Stimulated activated CD8-positive, alpha-beta memory T cell treated with anti-CD3 and anti-CD28 coated beads, Interleukin-12 subunit alpha, Interleukin-12 subunit beta, amount 100 ng/mL, for 4 hours (primary cell): Measurements from ENCODE around the gene SLC16A9.

Experiments
- DNase-seq: peaks from one replicate; pipeline ENCODE4 v3.0.0-alpha.2; 2020; ENCODE audit warnings: low read depth

Gene SLC16A9

GRCh38 chr10:59628456-59628855, 81.2 kb downstream of the SLC16A9 start:
- DNase-seq: no peak

- DNase-seq: no peak
These were observed 82.2 kb downstream of the SLC16A9 start for GRCh38 chr10:59627366-59628018.

- no peak for DNase-seq
These were observed 83.2 kb downstream of the SLC16A9 start for GRCh38 chr10:59626523-59626869.

GRCh38 chr10:59625721-59626522, 83.7 kb downstream of the SLC16A9 start:
- DNase-seq: no peak

- no peak for DNase-seq
These were observed 84.7 kb downstream of the SLC16A9 start for GRCh38 chr10:59624951-59625350.

GRCh38 chr10:59624136-59624535, 85.5 kb downstream of the SLC16A9 start:
- no peak for DNase-seq

GRCh38 chr10:59623133-59624121, 86.2 kb downstream of the SLC16A9 start:
- no peak for DNase-seq

GRCh38 chr10:59622320-59623132, 87.1 kb downstream of the SLC16A9 start:
- no peak for DNase-seq

GRCh38 chr10:59621771-59622170, 87.9 kb downstream of the SLC16A9 start:
- no peak for DNase-seq

GRCh38 chr10:59618666-59619065, 91.0 kb downstream of the SLC16A9 start:
- no peak for DNase-seq

GRCh38 chr10:59617996-59618395, 91.7 kb downstream of the SLC16A9 start:
- DNase-seq: no peak

- DNase-seq: no peak
These were observed 98.6 kb downstream of the SLC16A9 start for GRCh38 chr10:59611048-59611447.

- no peak for DNase-seq
These were observed 101.7 kb downstream of the SLC16A9 start for GRCh38 chr10:59607970-59608369.

GRCh38 chr10:59606551-59606961, 103.1 kb downstream of the SLC16A9 start:
- no peak for DNase-seq

- no peak for DNase-seq
These were observed 107.7 kb downstream of the SLC16A9 start for GRCh38 chr10:59601985-59602384.
